GM21515 (cell line): ENCODE results near the gene ADAP1.
A peak's percentile ranks its signal among the peaks of the same experiment; 100 is the strongest.
"Not testable (repeated sequence)": the region's sequence is repeated elsewhere in the genome, so short reads cannot be mapped to it uniquely, and the experiment has no call there.

Experiments
- ATAC-seq: cut with Tn5 transposase; IDR thresholded peaks from one replicate; pipeline ENCODE4 v1.9.1; 2021; ENCODE audit not compliant: unreplicated experiment

Gene ADAP1

GRCh38 chr7:954330-955238 is at the start of gene ADAP1:
ADAP1 (minus strand) TSS chr7:954680; CDS start chr7:954477, 203 bp downstream.
- peak; percentile 50 for ATAC-seq

GRCh38 chr7:1002445-1002844 is 48.0 kb upstream of the ADAP1 start:
- ATAC-seq, result not testable (repeated sequence)

GRCh38 chr7:1002026-1002425 is 47.5 kb upstream of the ADAP1 start:
- ATAC-seq, result not testable (repeated sequence)

- ATAC-seq, result not testable (repeated sequence)
Observed at GRCh38 chr7:1001069-1001770, 46.7 kb upstream of the ADAP1 start.

GRCh38 chr7:999941-1000935 is 45.8 kb upstream of the ADAP1 start:
- ATAC-seq, result no peak

GRCh38 chr7:999149-999879 is 44.8 kb upstream of the ADAP1 start:
- ATAC-seq, result no peak

- ATAC-seq, result no peak
Observed at GRCh38 chr7:997404-998395, 43.2 kb upstream of the ADAP1 start.

- ATAC-seq, result no peak
Observed at GRCh38 chr7:996079-996872, 41.8 kb upstream of the ADAP1 start.

- no peak for ATAC-seq
Observed at GRCh38 chr7:995571-995970, 41.1 kb upstream of the ADAP1 start.

GRCh38 chr7:994592-995308 is 40.3 kb upstream of the ADAP1 start:
- ATAC-seq, result no peak

- peak; percentile 84 for ATAC-seq
Observed at GRCh38 chr7:992709-993607, 38.5 kb upstream of the ADAP1 start.

GRCh38 chr7:991729-992656 is 37.5 kb upstream of the ADAP1 start:
- ATAC-seq, result no peak

GRCh38 chr7:990933-991728 is 36.7 kb upstream of the ADAP1 start:
- no peak for ATAC-seq

GRCh38 chr7:990352-990932 is 36.0 kb upstream of the ADAP1 start:
- ATAC-seq, result no peak
